Activated naive CD4-positive, alpha-beta T cell treated with anti-CD3 and anti-CD28 coated beads, Interleukin-2, amount 50 U/mL, for 72 hours (primary cell): ENCODE measurements around the gene STOX2. TPM values are rescaled to one million over a fixed set of nuclear protein-coding genes. Genes with fewer than 3 reads are reported as not detected.
A peak's percentile ranks its signal among the peaks of the same experiment; 100 is the strongest.
"Not testable (repeated sequence)": the region's sequence is repeated elsewhere in the genome, so short reads cannot be mapped to it uniquely, and the experiment has no call there.

ENCODE experiments used
- ATAC-seq, 2 donors: fragments of 150-1000 bp; cut with Tn5 transposase; 2 replicates each; pipeline ENCODE4 v1.10.0; 2021; ENCODE audit warnings: mild to moderate bottlenecking in 2 of 2, moderate library complexity in 2 of 2
- DNase-seq, 2 donors: peaks; one replicate each; pipeline ENCODE4 v3.0.0; 2021 to 2022; ENCODE audit warnings: low spot score in 2 of 2
- H3K27ac Mint-ChIP-seq, 2 donors: one replicate each; pipeline ENCODE4 v1.8.0; 2022; ENCODE audit warnings: mild to moderate bottlenecking in 2 of 2, mixed read lengths in 2 of 2
- H3K36me3 Mint-ChIP-seq, 2 donors: one replicate each; pipeline ENCODE4 v1.8.0; 2022; ENCODE audit warnings: mixed read lengths in 2 of 2
- H3K9me3 Mint-ChIP-seq, 2 donors: one replicate each; pipeline ENCODE4 v1.8.0; 2022; ENCODE audit warnings: mixed read lengths in 2 of 2
- total RNA-seq, 2 donors: library from RNA; stranded (reverse); gene quantifications; one replicate each; pipeline ENCODE4 v1.2.3, GENCODE V29; 2022

Gene STOX2
- total RNA-seq, 2 donors from 2014 or later: not detected

- DNase-seq (no peak), ATAC-seq (no peak)
- H3K36me3 Mint-ChIP-seq: no peaks in the 10 kb centered on the region
- no peaks in the 10 kb centered on the region for H3K9me3 Mint-ChIP-seq
- H3K27ac Mint-ChIP-seq: no peak overlapping the region
Observed at GRCh38 chr4:183915976-183916375, 10.9 kb downstream of the STOX2 start.

- Mint-ChIP-seq H3K27ac (no peak overlapping the region), H3K9me3 (no peaks in the 10 kb centered on the region), H3K36me3 (no peaks in the 10 kb centered on the region)
- DNase-seq (no peak), ATAC-seq (no peak)
Observed at GRCh38 chr4:183918696-183919095, 13.6 kb downstream of the STOX2 start.

GRCh38 chr4:183919141-183919540 lies 14.0 kb downstream of the STOX2 start:
- DNase-seq (no peak), ATAC-seq (no peak)
- Mint-ChIP-seq H3K9me3 (no peaks in the 10 kb centered on the region), H3K36me3 (no peaks in the 10 kb centered on the region), H3K27ac (no peak overlapping the region)

- no peaks in the 10 kb centered on the region for H3K36me3 Mint-ChIP-seq
- no peaks in the 10 kb centered on the region for H3K9me3 Mint-ChIP-seq
- H3K27ac Mint-ChIP-seq: no peak overlapping the region
- no peak for ATAC-seq
- no peak for DNase-seq
Observed at GRCh38 chr4:183920512-183920911, 15.4 kb downstream of the STOX2 start.

GRCh38 chr4:183921335-183921734 lies 16.2 kb downstream of the STOX2 start:
- no peak for ATAC-seq
- no peak overlapping the region for H3K27ac Mint-ChIP-seq
- no peaks in the 10 kb centered on the region for H3K36me3 Mint-ChIP-seq
- H3K9me3 Mint-ChIP-seq: no peaks in the 10 kb centered on the region
- no peak for DNase-seq

- ATAC-seq: no peak
- no peak for DNase-seq
- no peak overlapping the region for H3K27ac Mint-ChIP-seq
- no peaks in the 10 kb centered on the region for H3K9me3 Mint-ChIP-seq
- H3K36me3 Mint-ChIP-seq: no peaks in the 10 kb centered on the region
Observed at GRCh38 chr4:183924362-183925044, 19.4 kb downstream of the STOX2 start.

- no peak overlapping the region for H3K27ac Mint-ChIP-seq
- no peak for DNase-seq
- no peaks in the 10 kb centered on the region for H3K9me3 Mint-ChIP-seq
- H3K36me3 Mint-ChIP-seq: no peaks in the 10 kb centered on the region
- no peak for ATAC-seq
Observed at GRCh38 chr4:183926950-183927349, 21.8 kb downstream of the STOX2 start.

- DNase-seq: no peak
- Mint-ChIP-seq H3K36me3 (no peaks in the 10 kb centered on the region), H3K27ac (no peak overlapping the region), H3K9me3 (no peaks in the 10 kb centered on the region)
- ATAC-seq: no peak
Observed at GRCh38 chr4:183932576-183932975, 27.5 kb downstream of the STOX2 start.

GRCh38 chr4:183934761-183935160 lies 29.7 kb downstream of the STOX2 start:
- Mint-ChIP-seq H3K9me3 (no peaks in the 10 kb centered on the region), H3K27ac (no peak overlapping the region), H3K36me3 (no peaks in the 10 kb centered on the region)
- no peak for DNase-seq
- ATAC-seq: no peak

- H3K9me3 Mint-ChIP-seq: no peaks in the 10 kb centered on the region
- DNase-seq: no peak
- ATAC-seq: no peak
- no peaks in the 10 kb centered on the region for H3K36me3 Mint-ChIP-seq
- no peak overlapping the region for H3K27ac Mint-ChIP-seq
Observed at GRCh38 chr4:183935355-183936005, 30.4 kb downstream of the STOX2 start.

- H3K36me3 Mint-ChIP-seq: no peaks in the 10 kb centered on the region
- no peak for ATAC-seq
- no peaks in the 10 kb centered on the region for H3K9me3 Mint-ChIP-seq
Observed at GRCh38 chr4:183936047-183936446, 30.9 kb downstream of the STOX2 start.

GRCh38 chr4:183936574-183937345 lies 31.7 kb downstream of the STOX2 start:
- H3K9me3 Mint-ChIP-seq: no peaks in the 10 kb centered on the region
- ATAC-seq (peak in 1 of 2 donors; percentile 88), DNase-seq (no peak)
- H3K27ac Mint-ChIP-seq: no peak overlapping the region
- no peaks in the 10 kb centered on the region for H3K36me3 Mint-ChIP-seq

More at GRCh38 chr4:183936047-183936446, 30.9 kb downstream of the STOX2 start:
- H3K27ac Mint-ChIP-seq: no peak overlapping the region
- no peak for DNase-seq

GRCh38 chr4:183940864-183941263 lies 35.8 kb downstream of the STOX2 start:
- peak in 1 of 2 donors; percentile 67 for ATAC-seq
- H3K36me3 Mint-ChIP-seq: no peaks in the 10 kb centered on the region
- H3K27ac Mint-ChIP-seq: peak overlapping the region in 1 of 2 donors; percentile 53
- DNase-seq: no peak
- H3K9me3 Mint-ChIP-seq: no peaks in the 10 kb centered on the region

GRCh38 chr4:183941964-183942363 lies 36.9 kb downstream of the STOX2 start:
- ATAC-seq (no peak), DNase-seq (no peak)
- Mint-ChIP-seq H3K36me3 (no peaks in the 10 kb centered on the region), H3K9me3 (no peaks in the 10 kb centered on the region), H3K27ac (no peak overlapping the region)

- Mint-ChIP-seq H3K27ac (no peak overlapping the region), H3K36me3 (no peaks in the 10 kb centered on the region), H3K9me3 (no peaks in the 10 kb centered on the region)
- ATAC-seq (no peak), DNase-seq (no peak)
Observed at GRCh38 chr4:183945741-183946140, 40.6 kb downstream of the STOX2 start.

- Mint-ChIP-seq H3K27ac (no peak overlapping the region), H3K9me3 (no peaks in the 10 kb centered on the region), H3K36me3 (no peaks in the 10 kb centered on the region)
- DNase-seq (no peak), ATAC-seq (no peak)
Observed at GRCh38 chr4:183950536-183950935, 45.4 kb downstream of the STOX2 start.

- not testable (repeated sequence) for H3K36me3 Mint-ChIP-seq
Observed at GRCh38 chr4:183952652-183953051, 47.5 kb downstream of the STOX2 start.

More at GRCh38 chr4:183952652-183953051, 47.5 kb downstream of the STOX2 start:
- not testable (repeated sequence) for ATAC-seq, H3K9me3 Mint-ChIP-seq, DNase-seq, H3K27ac Mint-ChIP-seq
